IPS-20b (cell line): ENCODE data around the gene PPP2R5A.

ENCODE experiments used
- H3K27ac ChIP-seq: one replicate; pipeline ENCODE4 v1.5.1; 2013; ENCODE audit warnings: low read length
- H3K27me3 ChIP-seq: 2 replicates; pipeline ENCODE4 v1.6.1; 2013; ENCODE audit warnings: mild to moderate bottlenecking, low read length, inconsistent platforms; ENCODE audit not compliant: insufficient read depth
- H3K36me3 ChIP-seq: 2 replicates; pipeline ENCODE4 v1.6.1; 2013; ENCODE audit warnings: low read depth, mild to moderate bottlenecking, inconsistent platforms, low read length, moderate library complexity; ENCODE audit not compliant: insufficient read depth
- H3K4me1 ChIP-seq: 2 replicates; pipeline ENCODE4 v1.6.1; 2013; ENCODE audit warnings: mild to moderate bottlenecking, control low read depth, inconsistent platforms, low read length, moderate library complexity; ENCODE audit not compliant: insufficient read depth
- H3K4me3 ChIP-seq: 2 replicates; pipeline ENCODE4 v1.5.1; 2013; ENCODE audit warnings: mild to moderate bottlenecking, low read length, inconsistent platforms
- H3K9ac ChIP-seq: 2 replicates; pipeline ENCODE4 v1.6.1; 2013; ENCODE audit warnings: low read depth, mild to moderate bottlenecking, inconsistent platforms, low read length, moderate library complexity
- H3K9me3 ChIP-seq: 2 replicates; pipeline ENCODE4 v1.6.1; 2013; ENCODE audit warnings: mild to moderate bottlenecking, low read depth, low read length, inconsistent platforms; ENCODE audit not compliant: insufficient read depth

The PPP2R5A gene

DNA sequence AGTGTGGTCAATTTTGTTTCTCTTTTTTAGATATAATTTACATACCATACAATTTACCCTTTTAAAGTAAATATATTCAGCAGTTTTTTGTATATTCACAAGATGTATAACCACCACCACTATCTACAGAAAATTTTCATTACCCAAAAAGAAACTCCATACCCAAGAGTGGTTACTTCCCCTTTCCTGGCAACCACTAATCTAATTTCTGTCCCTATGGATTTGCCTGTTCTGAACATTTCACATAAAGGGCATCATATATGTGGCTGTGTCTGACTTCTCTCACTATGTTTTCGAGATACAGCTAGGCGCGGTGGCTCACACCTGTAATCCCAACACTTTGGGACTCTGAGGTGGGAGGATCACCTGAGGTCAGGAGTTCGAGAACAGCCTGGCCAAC lies 115.8 kb downstream of the PPP2R5A start:
- no peak overlapping the region for H3K27ac ChIP-seq
- H3K9ac ChIP-seq = no peak overlapping the region
- H3K36me3 ChIP-seq = peaks cover 53% of the 10 kb centered on the region
- H3K27me3 ChIP-seq = no peaks in the 10 kb centered on the region
- H3K4me1 ChIP-seq = no peaks in the 10 kb centered on the region
- H3K9me3 ChIP-seq = peaks cover 13% of the 10 kb centered on the region
- no peak overlapping the region for H3K4me3 ChIP-seq

DNA sequence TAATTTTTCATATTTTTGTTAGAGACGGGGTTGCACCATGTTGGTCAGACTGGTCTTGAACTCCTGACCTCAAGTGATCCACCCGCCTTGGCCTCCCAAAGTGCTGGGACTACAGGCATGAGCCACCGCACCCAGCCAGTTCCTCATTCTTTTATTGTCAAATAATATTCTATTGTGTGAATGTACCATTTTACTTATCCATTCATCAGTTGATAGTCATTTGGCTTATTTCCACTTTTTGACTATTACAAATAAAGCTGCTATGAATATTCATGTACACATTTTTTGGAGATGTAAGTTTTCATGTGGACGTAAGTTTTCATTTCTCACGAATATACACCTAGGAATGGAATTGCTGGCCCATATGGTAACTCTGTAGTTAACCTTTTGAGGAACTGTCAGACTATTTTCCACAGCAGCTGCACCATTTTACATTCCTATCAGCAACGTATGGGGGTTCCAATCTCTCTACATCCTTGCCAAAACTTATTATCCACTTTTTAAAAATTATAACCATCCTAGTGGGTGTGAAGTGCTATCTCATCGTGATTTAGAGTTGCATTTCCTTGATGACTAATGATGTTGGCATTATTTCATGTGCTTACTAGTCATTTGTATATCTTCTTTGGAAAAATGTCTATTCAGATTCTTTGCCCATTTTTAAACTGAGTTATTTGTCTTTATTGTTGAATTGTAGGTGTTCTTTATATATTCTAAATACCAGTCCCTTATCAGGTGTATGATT lies 116.8 kb downstream of the PPP2R5A start:
- no peak overlapping the region for H3K4me3 ChIP-seq
- H3K27ac ChIP-seq = no peak overlapping the region
- peaks cover 8% of the 10 kb centered on the region for H3K9me3 ChIP-seq
- H3K27me3 ChIP-seq = no peaks in the 10 kb centered on the region
- H3K9ac ChIP-seq = no peak overlapping the region
- peaks cover 56% of the 10 kb centered on the region for H3K36me3 ChIP-seq
- H3K4me1 ChIP-seq = no peaks in the 10 kb centered on the region

DNA sequence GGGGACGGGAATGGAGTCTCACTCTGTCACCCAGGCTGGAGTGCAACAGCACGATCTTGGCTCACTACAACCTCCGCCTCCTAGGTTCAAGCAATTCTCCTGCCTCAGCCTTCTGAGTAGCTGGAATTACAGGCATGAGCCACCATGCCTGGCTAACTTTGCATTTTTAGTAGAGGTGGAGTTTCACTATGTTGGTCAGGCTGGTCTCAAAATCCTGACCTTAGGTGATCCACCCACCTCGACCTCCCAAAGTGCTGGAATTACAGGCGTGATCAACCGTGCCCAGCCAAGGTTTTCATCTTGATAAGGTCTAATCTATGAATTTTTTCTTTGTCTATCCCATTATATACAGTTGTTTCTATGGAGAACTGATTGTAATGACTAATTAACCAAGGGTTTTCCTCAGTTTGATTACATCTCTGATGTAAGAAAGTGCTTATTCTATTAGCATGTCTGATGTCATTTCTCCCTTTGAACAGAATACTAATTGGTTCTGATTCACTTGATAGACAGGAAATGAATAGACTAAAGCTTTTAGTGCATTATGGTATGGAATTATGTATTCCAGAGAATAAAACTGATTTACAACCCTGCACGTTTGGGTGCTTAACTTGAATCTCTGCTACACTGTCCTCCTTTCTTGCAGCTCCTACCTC lies 117.6 kb downstream of the PPP2R5A start:
- no peak overlapping the region for H3K4me3 ChIP-seq
- H3K36me3 ChIP-seq = peaks cover 61% of the 10 kb centered on the region
- H3K27ac ChIP-seq = no peak overlapping the region

DNA sequence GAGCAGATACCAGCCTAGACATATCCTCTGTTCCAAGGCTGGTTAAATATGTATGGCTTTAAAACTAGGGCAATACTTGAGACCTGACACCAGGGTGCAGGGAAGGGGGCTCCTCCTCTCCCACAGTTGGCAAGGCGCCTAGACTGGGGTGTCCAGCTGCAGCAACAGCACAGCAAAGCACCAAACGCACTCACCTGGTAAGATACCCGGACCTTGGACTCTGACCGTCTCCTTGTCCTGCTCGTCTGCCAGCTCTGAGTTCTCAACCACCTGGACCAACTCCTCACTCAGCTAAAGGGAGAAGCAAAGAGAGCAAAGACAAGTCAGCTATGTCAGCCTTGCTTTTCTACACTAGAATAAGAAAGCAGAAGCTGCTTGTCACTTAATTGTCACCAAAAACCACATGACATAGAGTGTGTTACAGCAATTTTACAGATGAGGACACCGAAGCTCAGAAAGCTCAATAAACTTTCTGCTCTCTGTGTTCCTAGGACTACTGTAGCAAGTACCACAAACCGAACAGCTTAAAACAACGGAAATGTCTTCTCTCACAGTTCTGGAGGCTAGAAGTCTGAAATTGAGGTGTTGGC lies 125.1 kb downstream of the PPP2R5A start:
- Histone ChIP-seq H3K27me3 (peaks cover 14% of the 10 kb centered on the region), H3K9ac (no peak overlapping the region), H3K4me3 (no peak overlapping the region), H3K27ac (no peak overlapping the region), H3K4me1 (peaks cover 10% of the 10 kb centered on the region; the same call in 1 of the 2 replicates), H3K9me3 (no peaks in the 10 kb centered on the region), H3K36me3 (peaks cover 57% of the 10 kb centered on the region)

More for the DNA sequence above, 117.6 kb downstream of the PPP2R5A start:
- no peaks in the 10 kb centered on the region for H3K4me1 ChIP-seq
- H3K27me3 ChIP-seq = no peaks in the 10 kb centered on the region
- H3K9me3 ChIP-seq = no peaks in the 10 kb centered on the region; the same call in 1 of the 2 replicates
- no peak overlapping the region for H3K9ac ChIP-seq
